ENCODE results near the gene SPATA31C2.

- no peak for TF ChIP-seq CTCF (IDR thresholded peaks at IDR 0.05 in 2 of 3, conservative IDR thresholded peaks at IDR 0.05 in 1 of 3; ENCODE audit: borderline replicate concordance in 1 of 3, insufficient read depth in 1 of 3, low read depth in 2 of 3, low read length in 2 of 3)
- TF ChIP-seq POLR2A (IDR thresholded peaks at IDR 0.05; ENCODE audit: borderline replicate concordance, extremely low read depth, insufficient read depth, insufficient read length), result no peak
- TF ChIP-seq POLR2AphosphoS5 (IDR thresholded peaks at IDR 0.05; ENCODE audit: low read depth, low read length), result no peak
Measured at GRCh38 chr9:88092797-88093331, 45.4 kb downstream of the SPATA31C2 start.
